Measurements from ENCODE around the gene MYL12B.
A peak's percentile ranks its signal among the peaks of the same experiment; 100 is the strongest.
"Not testable (repeated sequence)": the region's sequence is repeated elsewhere in the genome, so short reads cannot be mapped to it uniquely, and the experiment has no call there.

The MYL12B gene

GRCh38 chr18:3297025-3297984, 35.4 kb downstream of the MYL12B start:
- DNase-seq (ENCODE audit: low read depth, low spot score) = peak; percentile 57

- DNase-seq (ENCODE audit: low read depth, low spot score) = no peak
These were observed 42.9 kb downstream of the MYL12B start for GRCh38 chr18:3304832-3305231.

- DNase-seq (ENCODE audit: low read depth, low spot score) = peak; percentile 77
These were observed 43.4 kb downstream of the MYL12B start for GRCh38 chr18:3305354-3305762.

GRCh38 chr18:3305933-3306332, 44.0 kb downstream of the MYL12B start:
- peak; percentile 70 for DNase-seq (ENCODE audit: low read depth, low spot score)

GRCh38 chr18:3306391-3306790, 44.5 kb downstream of the MYL12B start:
- no peak for DNase-seq (ENCODE audit: low read depth, low spot score)

GRCh38 chr18:3313685-3314084, 51.8 kb downstream of the MYL12B start:
- DNase-seq (ENCODE audit: low read depth, low spot score) = no peak

GRCh38 chr18:3315344-3315743, 53.4 kb downstream of the MYL12B start:
- not testable (repeated sequence) for DNase-seq (ENCODE audit: low read depth, low spot score)

- no peak for DNase-seq (ENCODE audit: low read depth, low spot score)
These were observed 57.5 kb downstream of the MYL12B start for GRCh38 chr18:3319399-3319798.

- DNase-seq (ENCODE audit: low read depth, low spot score) = no peak
These were observed 58.0 kb downstream of the MYL12B start for GRCh38 chr18:3319894-3320454.

GRCh38 chr18:3321133-3321812, 59.3 kb downstream of the MYL12B start:
- DNase-seq (ENCODE audit: low read depth, low spot score) = no peak

GRCh38 chr18:3323900-3324299, 62.0 kb downstream of the MYL12B start:
- no peak for DNase-seq (ENCODE audit: low read depth, low spot score)
